ENCODE results near the gene PRR19.

The PRR19 gene

GRCh38 chr19:42292042-42292960 lies 9.6 kb upstream of the PRR19 start:
- no peaks in the 10 kb centered on the region for H3K9me2 ChIP-seq (replicated peaks; ENCODE audit: insufficient read depth, low read length)
- H3K9me3 ChIP-seq (ENCODE audit: insufficient read depth, low read length): no peaks in the 10 kb centered on the region
- H3K9ac ChIP-seq (ENCODE audit: low read length): no peak overlapping the region
- no peaks in the 10 kb centered on the region for H3K27me3 ChIP-seq (ENCODE audit: low read length)
- no peak overlapping the region for H3K27ac ChIP-seq (ENCODE audit: low read depth, low read length)
- no peak overlapping the region for H3K4me2 ChIP-seq (ENCODE audit: low read depth, low read length, poor library complexity, severe bottlenecking)
- H2AFZ ChIP-seq (ENCODE audit: low read depth, low read length, severe bottlenecking): no peak overlapping the region
- H3K79me2 ChIP-seq (ENCODE audit: insufficient read depth, low read length): no peaks in the 10 kb centered on the region
- peaks cover 6% of the 10 kb centered on the region for H3F3A ChIP-seq (ENCODE audit: insufficient read depth)
- H4K20me1 ChIP-seq (ENCODE audit: low read depth, low read length): no peaks in the 10 kb centered on the region
- no peaks in the 10 kb centered on the region for H3K36me3 ChIP-seq (ENCODE audit: low read length)
- H3K4me3 ChIP-seq (ENCODE audit: insufficient read depth, low read length, poor library complexity, severe bottlenecking): no peak overlapping the region
- TF ChIP-seq EZH2phosphoT487 (conservative IDR thresholded peaks at IDR 0.05; ENCODE audit: low read length): no peak
- TF ChIP-seq CTCF (IDR thresholded peaks at IDR 0.05; ENCODE audit: insufficient read depth, low read length, poor library complexity, severe bottlenecking): no peak

- no peak overlapping the region for H2AFZ ChIP-seq (ENCODE audit: low read depth, low read length, severe bottlenecking)
Measured at GRCh38 chr19:42292963-42293362, 9.0 kb upstream of the PRR19 start.

GRCh38 chr19:42293540-42293939 lies 8.4 kb upstream of the PRR19 start:
- H3K36me3 ChIP-seq (ENCODE audit: low read length): no peaks in the 10 kb centered on the region
- no peak overlapping the region for H3K27ac ChIP-seq (ENCODE audit: low read depth, low read length)
- H3K4me2 ChIP-seq (ENCODE audit: low read depth, low read length, poor library complexity, severe bottlenecking): no peak overlapping the region
- H3K27me3 ChIP-seq (ENCODE audit: low read length): no peaks in the 10 kb centered on the region
- no peaks in the 10 kb centered on the region for H3K9me3 ChIP-seq (ENCODE audit: insufficient read depth, low read length)
- no peaks in the 10 kb centered on the region for H4K20me1 ChIP-seq (ENCODE audit: low read depth, low read length)
- peaks cover 6% of the 10 kb centered on the region for H3F3A ChIP-seq (ENCODE audit: insufficient read depth)
- H3K9ac ChIP-seq (ENCODE audit: low read length): no peak overlapping the region
- H2AFZ ChIP-seq (ENCODE audit: low read depth, low read length, severe bottlenecking): no peak overlapping the region
- H3K4me3 ChIP-seq (ENCODE audit: insufficient read depth, low read length, poor library complexity, severe bottlenecking): no peak overlapping the region
- no peaks in the 10 kb centered on the region for H3K79me2 ChIP-seq (ENCODE audit: insufficient read depth, low read length)
- no peak for TF ChIP-seq EZH2phosphoT487 (conservative IDR thresholded peaks at IDR 0.05; ENCODE audit: low read length)
- TF ChIP-seq CTCF (IDR thresholded peaks at IDR 0.05; ENCODE audit: insufficient read depth, low read length, poor library complexity, severe bottlenecking): no peak
- no peaks in the 10 kb centered on the region for H3K9me2 ChIP-seq (replicated peaks; ENCODE audit: insufficient read depth, low read length)

More at GRCh38 chr19:42292963-42293362, 9.0 kb upstream of the PRR19 start:
- H3K9me3 ChIP-seq (ENCODE audit: insufficient read depth, low read length): no peaks in the 10 kb centered on the region
- no peak overlapping the region for H3K27ac ChIP-seq (ENCODE audit: low read depth, low read length)
- H3K9me2 ChIP-seq (replicated peaks; ENCODE audit: insufficient read depth, low read length): no peaks in the 10 kb centered on the region
- no peaks in the 10 kb centered on the region for H3K27me3 ChIP-seq (ENCODE audit: low read length)
- H4K20me1 ChIP-seq (ENCODE audit: low read depth, low read length): no peaks in the 10 kb centered on the region
- H3F3A ChIP-seq (ENCODE audit: insufficient read depth): peaks cover 6% of the 10 kb centered on the region
- H3K36me3 ChIP-seq (ENCODE audit: low read length): no peaks in the 10 kb centered on the region
- no peak overlapping the region for H3K4me3 ChIP-seq (ENCODE audit: insufficient read depth, low read length, poor library complexity, severe bottlenecking)
- TF ChIP-seq CTCF (IDR thresholded peaks at IDR 0.05; ENCODE audit: insufficient read depth, low read length, poor library complexity, severe bottlenecking) (no peak), EZH2phosphoT487 (conservative IDR thresholded peaks at IDR 0.05; ENCODE audit: low read length) (no peak)
- H3K79me2 ChIP-seq (ENCODE audit: insufficient read depth, low read length): no peaks in the 10 kb centered on the region
- H3K9ac ChIP-seq (ENCODE audit: low read length): no peak overlapping the region
- no peak overlapping the region for H3K4me2 ChIP-seq (ENCODE audit: low read depth, low read length, poor library complexity, severe bottlenecking)

Data from SU-DHL-6 (cell line).